Inflammatory macrophage treated with lipopolysaccharide for 4 hours (primary cell): ENCODE results near the gene SOHLH1.

Experiments
- DNase-seq: peaks from one replicate; pipeline ENCODE4 v3.0.0-alpha.2; 2020

The SOHLH1 gene

GRCh38 chr9:135728436-135729110, 29.3 kb upstream of the SOHLH1 start:
- no peak for DNase-seq

DNA sequence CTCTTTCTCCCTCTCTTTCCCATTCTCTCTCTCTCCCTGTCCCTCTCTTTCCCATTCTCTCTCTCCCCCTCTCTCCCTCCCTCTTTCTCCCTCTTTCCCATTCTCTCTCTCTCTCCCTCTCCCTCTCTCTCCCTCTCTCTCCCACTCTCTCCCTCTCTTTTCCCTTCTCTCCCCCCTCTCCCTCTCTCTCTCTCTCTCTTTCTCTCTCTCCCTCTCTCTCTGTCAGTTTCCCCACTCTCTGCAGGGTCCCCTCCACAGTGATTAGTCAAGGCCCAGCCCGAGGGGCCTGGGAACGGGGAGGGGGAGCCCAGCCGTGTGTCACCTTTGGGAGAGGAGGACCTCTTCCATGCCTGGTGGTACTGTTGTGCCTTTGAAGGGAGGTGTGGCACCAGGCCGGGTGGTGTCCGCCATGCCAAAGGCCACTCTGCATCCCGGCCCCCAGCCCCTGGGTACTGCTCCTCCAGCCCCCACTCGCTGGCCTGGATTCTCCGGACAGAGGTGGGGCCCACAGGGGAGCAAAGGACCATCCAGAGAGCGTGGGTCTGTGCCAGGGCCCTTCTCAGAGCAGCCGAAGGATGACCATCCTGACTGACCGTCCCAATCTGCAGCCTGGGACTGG, 28.1 kb upstream of the SOHLH1 start:
- DNase-seq: no peak

- no peak for DNase-seq
These were observed 27.0 kb upstream of the SOHLH1 start for GRCh38 chr9:135726138-135726853.

DNA sequence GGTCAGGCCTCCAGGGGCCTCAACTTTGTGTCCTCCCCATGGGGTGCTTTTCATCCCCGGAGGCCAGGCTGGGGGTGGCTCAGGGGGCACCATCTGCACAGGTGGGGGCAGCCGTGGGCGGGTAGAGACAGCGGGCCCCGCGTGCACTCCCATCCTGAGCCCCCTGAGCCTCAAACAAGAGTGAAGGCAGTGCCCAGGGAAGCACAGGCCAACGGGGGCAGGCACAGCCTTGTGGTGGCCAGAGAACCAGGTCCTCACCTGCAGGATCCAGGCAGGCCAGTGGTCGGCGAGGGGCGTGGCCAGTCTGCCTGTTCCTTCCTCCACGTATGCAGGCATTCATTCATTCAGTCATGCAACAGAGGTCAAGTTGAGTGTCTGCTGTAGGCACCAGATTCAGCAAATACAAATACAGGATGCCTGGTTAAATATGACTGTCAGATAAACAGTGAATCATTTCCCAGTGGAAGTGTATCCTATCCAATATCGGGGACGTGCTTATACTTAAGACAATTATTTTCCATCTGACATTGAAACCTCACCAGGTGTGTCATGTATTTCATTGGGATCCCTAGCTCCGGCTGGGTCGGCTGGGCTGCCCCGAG, 25.0 kb upstream of the SOHLH1 start:
- DNase-seq: no peak

GRCh38 chr9:135722365-135722764, 23.1 kb upstream of the SOHLH1 start:
- DNase-seq: no peak

- no peak for DNase-seq
These were observed 20.2 kb upstream of the SOHLH1 start for GRCh38 chr9:135719472-135719871.

DNA sequence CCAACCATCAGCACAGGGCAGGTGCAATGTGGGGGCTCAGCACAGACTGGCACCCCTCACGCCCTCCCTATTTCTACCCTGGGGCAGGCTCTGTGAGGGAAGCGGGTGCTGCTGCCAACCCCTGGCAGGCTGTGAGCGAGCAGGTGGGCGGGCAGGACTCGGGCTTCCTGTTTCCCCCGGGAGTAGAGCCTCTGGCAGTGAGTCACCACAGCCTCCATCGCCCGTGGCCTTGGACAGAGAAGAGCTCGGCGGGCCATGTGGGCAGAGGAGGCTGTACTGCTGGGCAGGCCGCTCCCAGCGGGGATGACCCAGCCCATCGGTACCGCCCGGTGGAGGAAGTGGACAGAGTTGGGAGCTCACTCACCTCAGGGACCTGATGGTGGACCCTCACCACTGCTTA, 19.3 kb upstream of the SOHLH1 start:
- DNase-seq: peak; percentile 36

GRCh38 chr9:135717410-135717809, 18.1 kb upstream of the SOHLH1 start:
- DNase-seq: no peak

DNA sequence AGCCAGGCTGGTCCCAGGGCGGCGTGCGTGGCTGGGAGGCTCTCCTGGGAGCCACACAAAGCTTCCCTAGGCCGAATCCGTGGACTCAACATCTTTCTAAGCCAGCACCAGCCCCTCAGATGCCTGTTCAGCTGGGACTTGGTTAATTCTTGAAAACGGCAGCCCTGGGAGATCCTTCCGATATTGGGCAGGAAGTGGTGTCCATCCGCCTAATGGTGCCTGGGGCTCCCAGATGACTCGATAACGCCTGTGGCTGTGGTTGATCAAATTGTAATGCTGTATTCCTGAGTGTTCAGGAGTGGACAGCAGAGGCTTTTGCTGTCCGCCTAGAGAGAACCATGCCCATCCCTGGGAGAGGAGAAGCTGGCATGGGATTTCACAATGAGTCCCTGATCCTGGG, 16.8 kb upstream of the SOHLH1 start:
- no peak for DNase-seq

GRCh38 chr9:135715056-135715595, 15.8 kb upstream of the SOHLH1 start:
- no peak for DNase-seq

DNA sequence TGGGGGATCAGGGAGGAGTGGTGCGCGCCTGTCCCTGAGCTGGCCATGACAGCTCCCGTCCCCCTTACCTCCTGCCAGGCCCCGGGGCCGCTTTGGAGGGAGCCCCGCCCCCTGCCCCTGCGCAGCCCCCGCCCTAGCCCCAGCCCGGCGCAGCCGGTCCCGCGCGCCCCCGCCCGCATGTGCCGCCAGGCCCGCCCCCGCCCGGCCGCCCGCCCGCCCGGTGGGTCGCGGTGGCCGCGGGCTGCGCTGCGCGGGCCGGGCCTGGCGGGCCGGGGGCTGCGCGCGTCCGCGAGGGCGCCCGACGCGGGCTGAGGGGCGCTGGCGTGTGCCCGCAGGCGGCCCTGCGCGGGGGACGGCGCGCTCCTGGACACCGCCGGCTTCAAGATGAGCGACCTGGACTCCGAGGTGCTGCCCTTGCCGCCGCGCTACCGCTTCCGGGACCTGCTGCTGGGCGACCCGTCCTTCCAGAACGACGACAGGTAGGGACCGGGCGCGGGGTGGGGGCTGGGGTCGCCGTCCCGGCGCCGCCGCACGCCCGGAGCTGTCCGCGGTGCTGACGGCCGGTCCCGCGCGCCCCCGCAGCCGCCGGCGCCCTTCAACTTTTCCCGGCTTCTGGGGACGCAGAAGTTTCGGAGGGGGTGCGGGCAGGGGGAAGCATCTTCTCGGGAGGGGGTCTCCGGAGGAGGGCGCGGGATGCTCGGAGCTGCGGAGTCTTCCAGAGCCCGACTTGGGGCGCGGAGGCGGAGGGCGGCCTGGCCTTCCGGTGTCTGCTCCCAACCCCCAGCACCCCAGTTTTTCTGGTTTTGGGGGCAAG, 15.2 kb upstream of the SOHLH1 start:
- DNase-seq: no peak

- no peak for DNase-seq
These were observed 13.5 kb upstream of the SOHLH1 start for GRCh38 chr9:135712613-135713295.

GRCh38 chr9:135711881-135712280, 12.6 kb upstream of the SOHLH1 start:
- no peak for DNase-seq

DNA sequence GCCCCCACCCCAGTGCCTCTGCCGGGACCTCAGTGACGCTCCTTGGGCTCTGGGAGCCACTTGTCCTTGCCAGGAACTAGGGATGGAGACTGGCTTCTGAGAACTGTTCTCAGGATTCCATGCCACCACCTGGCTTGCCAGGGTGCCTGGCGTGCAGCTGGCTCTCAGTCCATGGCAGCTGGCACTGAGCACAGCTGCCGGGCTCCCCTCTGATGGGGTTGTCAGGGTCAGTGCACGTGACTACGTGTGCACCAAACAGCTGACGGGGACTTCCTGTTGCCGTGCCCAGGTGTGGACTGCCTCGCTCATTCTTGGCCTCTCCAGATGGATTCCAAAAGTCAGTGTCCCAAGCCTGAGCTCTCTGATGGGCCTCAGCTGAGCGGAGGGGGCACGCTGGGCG, 12.1 kb upstream of the SOHLH1 start:
- DNase-seq: no peak

DNA sequence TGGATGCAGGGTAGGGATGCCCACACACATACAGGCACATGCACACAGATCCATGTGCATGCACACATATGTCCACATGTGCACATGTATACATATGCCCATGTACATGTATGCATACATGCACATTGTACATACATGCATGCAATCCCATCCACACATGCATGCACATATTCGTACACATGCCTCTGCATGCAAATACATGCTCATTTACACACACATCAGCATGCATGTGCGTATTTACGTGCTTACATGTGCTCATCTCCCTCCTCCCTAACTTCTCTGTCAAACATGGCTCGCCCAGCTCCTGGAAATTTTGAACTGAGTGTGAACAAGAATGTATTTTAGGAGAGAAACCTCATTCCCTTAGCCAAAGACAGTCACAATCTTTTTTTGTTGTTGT, 8.9 kb upstream of the SOHLH1 start:
- DNase-seq: no peak

- no peak for DNase-seq
These were observed 8.2 kb upstream of the SOHLH1 start for GRCh38 chr9:135707252-135708138.

DNA sequence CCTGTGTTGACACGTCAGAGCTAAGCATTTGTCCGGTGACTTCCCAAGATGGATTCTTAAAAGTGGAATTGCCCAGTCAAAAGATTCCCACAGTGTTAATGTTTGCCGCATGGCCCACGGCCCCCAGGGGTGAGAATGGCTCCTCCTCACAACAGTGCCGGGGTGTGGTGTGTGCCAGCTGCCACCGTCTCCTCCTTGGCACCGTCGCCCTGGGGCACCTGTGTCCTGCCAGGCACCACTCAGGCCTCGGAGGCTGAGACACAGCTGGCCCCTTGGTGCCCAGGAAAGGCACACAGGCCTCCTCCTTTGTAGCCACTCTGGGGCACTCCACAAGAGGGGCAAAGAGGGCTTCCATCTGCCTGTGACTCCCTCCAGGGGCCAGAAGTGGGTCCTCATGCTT, 7.0 kb upstream of the SOHLH1 start:
- no peak for DNase-seq

DNA sequence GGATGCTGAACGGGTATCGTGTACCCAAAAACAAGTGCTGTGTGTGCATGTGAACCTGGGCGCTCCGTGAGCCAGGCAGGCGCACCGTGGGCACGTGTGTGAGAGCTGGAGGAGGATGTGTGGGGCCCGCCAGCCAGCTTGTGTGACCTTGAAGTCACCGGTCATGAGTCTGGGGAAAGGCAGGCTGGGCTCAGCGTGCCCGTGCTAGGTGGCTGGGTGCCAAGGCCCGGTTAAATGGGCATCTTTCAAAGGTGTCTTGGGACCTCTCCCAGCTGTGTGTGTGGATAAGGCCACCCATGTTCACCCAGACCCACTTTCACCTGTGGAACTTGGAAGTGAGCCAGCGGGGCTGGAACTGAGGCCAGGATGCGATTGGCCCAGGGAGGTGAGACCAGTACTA, 6.1 kb upstream of the SOHLH1 start:
- no peak for DNase-seq

- no peak for DNase-seq
These were observed 5.2 kb upstream of the SOHLH1 start for GRCh38 chr9:135704483-135704882.

DNA sequence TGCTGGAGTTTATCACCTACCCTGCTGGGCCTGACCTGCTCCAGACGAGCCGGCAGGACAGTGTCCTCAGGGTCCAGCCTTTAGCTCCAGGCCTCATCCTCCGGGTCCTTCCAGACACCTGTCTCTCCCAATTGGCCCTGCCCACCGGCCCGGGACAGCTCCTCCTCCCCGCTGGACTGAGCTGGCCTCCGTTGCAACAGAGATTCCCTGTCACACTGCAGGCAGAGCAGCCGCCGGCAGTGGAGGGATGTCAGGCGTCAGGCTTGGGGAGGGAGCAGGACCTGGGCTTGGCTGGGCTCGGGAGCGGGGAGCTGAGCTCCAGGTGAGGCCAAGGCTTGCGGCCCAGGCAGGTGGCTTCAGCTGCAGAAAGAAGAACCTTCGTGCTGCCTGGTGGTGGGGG, 4.4 kb upstream of the SOHLH1 start:
- no peak for DNase-seq
